ENCODE measurements around the gene TMEM171.

DNA sequence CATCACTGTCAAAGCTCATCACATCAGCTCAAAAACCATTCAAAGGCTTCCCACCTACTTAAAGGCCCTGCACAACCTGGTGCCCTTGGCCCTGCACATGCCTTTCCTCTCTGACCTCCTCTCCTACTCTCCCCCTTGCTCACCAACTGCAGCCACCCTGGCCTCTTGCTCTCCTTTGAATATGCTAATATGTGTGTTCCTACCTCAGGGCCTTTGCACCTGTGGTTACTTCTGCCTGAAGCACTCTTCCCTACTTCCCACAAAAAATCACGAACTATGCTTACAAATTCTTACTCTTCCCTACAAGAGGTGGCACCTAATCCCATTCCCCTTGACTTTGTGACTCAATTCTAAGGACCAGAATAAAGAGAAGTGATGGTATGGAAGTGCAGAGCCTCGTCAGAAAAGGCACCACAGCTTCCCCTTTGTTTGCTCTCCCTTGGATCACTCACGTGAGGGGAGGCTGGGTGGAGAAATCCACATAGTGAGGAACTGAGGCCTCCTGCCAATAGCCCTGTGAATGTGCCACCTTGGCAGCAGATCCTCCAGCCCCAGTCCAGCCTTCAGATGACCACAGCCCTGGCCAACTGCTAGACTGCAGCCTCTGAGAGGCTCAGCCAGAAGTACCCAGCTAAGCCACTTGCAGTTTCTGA is 3.2 kb upstream of the TMEM171 start:
- TF ChIP-seq EZH2 (IDR thresholded peaks at IDR 0.05; ENCODE audit: insufficient read depth, low read length) = no peak
- TF ChIP-seq, protein P1, sequence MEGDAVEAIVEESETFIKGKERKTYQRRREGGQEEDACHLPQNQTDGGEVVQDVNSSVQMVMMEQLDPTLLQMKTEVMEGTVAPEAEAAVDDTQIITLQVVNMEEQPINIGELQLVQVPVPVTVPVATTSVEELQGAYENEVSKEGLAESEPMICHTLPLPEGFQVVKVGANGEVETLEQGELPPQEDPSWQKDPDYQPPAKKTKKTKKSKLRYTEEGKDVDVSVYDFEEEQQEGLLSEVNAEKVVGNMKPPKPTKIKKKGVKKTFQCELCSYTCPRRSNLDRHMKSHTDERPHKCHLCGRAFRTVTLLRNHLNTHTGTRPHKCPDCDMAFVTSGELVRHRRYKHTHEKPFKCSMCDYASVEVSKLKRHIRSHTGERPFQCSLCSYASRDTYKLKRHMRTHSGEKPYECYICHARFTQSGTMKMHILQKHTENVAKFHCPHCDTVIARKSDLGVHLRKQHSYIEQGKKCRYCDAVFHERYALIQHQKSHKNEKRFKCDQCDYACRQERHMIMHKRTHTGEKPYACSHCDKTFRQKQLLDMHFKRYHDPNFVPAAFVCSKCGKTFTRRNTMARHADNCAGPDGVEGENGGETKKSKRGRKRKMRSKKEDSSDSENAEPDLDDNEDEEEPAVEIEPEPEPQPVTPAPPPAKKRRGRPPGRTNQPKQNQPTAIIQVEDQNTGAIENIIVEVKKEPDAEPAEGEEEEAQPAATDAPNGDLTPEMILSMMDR (IDR thresholded peaks at IDR 0.05; ENCODE audit: insufficient read depth, low read depth, low read length) = no peak
